Right atrium auricular region (tissue), 2 donors: ENCODE measurements around the gene HEPN1. TPM values are rescaled to one million over a fixed set of nuclear protein-coding genes. Genes with fewer than 3 reads are reported as not detected.

Source experiments
- DNase-seq: peaks from one replicate; pipeline ENCODE4 v3.0.0-alpha.2; 2019; ENCODE audit warnings: low spot score
- H3K27ac ChIP-seq, 2 donors: fragments of 200-600 bp; sonication (generic); 1 replicate in 1 of 2; 2 replicates in 1 of 2; pipeline ENCODE4 v1.5.1; 2016 to 2019
- H3K27me3 ChIP-seq, 2 donors: fragments of 200-600 bp; sonication (generic); one replicate each; pipeline versions ENCODE4 v1.5.1 to v1.6.0; 2017 to 2019
- H3K36me3 ChIP-seq: fragments of 200-600 bp; sonication (generic); one replicate; pipeline ENCODE4 v1.5.1; 2016
- H3K4me1 ChIP-seq, 2 donors: fragments of 200-600 bp; sonication (generic); one replicate each; pipeline versions ENCODE4 v1.5.1 to v1.6.0; 2017 to 2019
- H3K4me3 ChIP-seq, 2 donors: fragments of 200-600 bp; sonication (generic); 1 replicate in 1 of 2; 2 replicates in 1 of 2; pipeline ENCODE4 v1.5.1; 2017 to 2019; ENCODE audit warnings: mild to moderate bottlenecking in 1 of 2, moderate library complexity in 1 of 2
- H3K9me3 ChIP-seq, 2 donors: fragments of 200-600 bp; sonication (generic); one replicate each; pipeline ENCODE4 v1.5.1; 2019
- total RNA-seq, 2 donors: library from RNA; depleted of rRNA; stranded (reverse); fragments of >200 nt; gene quantifications; one replicate each; pipeline ENCODE4 v1.1.0, GENCODE V29; 2016
- TF ChIP-seq, protein P1 (sequence below), 2 donors: fragments of 200-600 bp; sonication (generic); IDR thresholded peaks; one replicate each; pipeline ENCODE4 v1.5.1; 2019; ENCODE audit warnings: antibody characterized with exemption in 2 of 2

The HEPN1 gene
- total RNA-seq: not detected

DNA sequence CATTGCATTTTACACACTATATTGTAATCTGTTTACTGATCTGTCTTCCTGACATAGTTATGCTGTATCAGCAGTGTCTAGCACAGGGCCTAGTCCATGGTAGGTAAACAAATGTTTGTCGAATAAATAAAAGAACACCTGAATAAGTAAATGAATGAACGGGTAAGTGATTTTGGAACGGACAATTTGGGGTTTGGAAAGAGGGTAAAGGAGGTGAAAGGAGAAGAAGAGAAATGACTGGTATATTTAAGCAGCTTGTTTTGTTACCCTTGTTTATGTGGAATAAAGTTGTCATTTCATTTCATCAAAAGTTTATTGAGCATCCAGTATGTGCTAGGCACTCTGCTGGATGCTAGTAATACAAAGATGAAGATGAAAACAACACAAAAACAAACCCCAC, at the start of gene HEPN1:
Gene HEPN1, plus strand, starts transcription at position 301 of the 400 bp plus-strand sequence.
- Histone ChIP-seq H3K4me1 (peaks cover 0 to 9% of the 10 kb centered on the region in 2 donors), H3K9me3 (no peaks in the 10 kb centered on the region), H3K27ac (no peak within 1 kb of the TSS), H3K27me3 (no peaks in the 10 kb centered on the region), H3K4me3 (no peak within 1 kb of the TSS), H3K36me3 (no peaks in the 10 kb centered on the region)
- no peak for DNase-seq
- TF ChIP-seq, protein P1, sequence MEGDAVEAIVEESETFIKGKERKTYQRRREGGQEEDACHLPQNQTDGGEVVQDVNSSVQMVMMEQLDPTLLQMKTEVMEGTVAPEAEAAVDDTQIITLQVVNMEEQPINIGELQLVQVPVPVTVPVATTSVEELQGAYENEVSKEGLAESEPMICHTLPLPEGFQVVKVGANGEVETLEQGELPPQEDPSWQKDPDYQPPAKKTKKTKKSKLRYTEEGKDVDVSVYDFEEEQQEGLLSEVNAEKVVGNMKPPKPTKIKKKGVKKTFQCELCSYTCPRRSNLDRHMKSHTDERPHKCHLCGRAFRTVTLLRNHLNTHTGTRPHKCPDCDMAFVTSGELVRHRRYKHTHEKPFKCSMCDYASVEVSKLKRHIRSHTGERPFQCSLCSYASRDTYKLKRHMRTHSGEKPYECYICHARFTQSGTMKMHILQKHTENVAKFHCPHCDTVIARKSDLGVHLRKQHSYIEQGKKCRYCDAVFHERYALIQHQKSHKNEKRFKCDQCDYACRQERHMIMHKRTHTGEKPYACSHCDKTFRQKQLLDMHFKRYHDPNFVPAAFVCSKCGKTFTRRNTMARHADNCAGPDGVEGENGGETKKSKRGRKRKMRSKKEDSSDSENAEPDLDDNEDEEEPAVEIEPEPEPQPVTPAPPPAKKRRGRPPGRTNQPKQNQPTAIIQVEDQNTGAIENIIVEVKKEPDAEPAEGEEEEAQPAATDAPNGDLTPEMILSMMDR (IDR thresholded peaks at IDR 0.05): no peak

DNA sequence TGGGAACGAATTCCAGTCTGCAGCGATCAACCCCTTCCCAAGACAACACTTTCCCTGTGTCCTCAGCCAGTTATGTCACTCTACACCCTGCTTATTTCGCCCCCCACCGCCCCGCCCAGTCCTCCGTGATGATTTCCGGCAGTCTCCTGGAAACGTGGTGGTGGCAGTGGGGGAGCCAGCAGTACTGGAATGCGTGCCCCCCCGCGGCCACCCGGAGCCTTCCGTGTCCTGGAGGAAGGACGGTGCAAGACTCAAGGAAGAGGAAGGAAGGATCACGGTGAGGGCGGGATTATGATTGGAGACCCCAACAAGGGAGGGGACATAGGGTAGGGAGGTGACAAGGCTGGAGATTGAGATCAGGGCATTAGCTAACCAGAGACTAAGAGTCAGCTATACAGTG, 49.7 kb upstream of the HEPN1 start:
- H3K27me3 ChIP-seq: peaks cover 28 to 51% of the 10 kb centered on the region in 2 donors
- DNase-seq: no peak
- H3K27ac ChIP-seq: no peak overlapping the region
- TF ChIP-seq, protein P1 (IDR thresholded peaks at IDR 0.05): no peak
- no peaks in the 10 kb centered on the region for H3K36me3 ChIP-seq
- H3K4me1 ChIP-seq: peaks cover 0 to 33% of the 10 kb centered on the region in 2 donors
- no peaks in the 10 kb centered on the region for H3K9me3 ChIP-seq
- H3K4me3 ChIP-seq: no peak overlapping the region

DNA sequence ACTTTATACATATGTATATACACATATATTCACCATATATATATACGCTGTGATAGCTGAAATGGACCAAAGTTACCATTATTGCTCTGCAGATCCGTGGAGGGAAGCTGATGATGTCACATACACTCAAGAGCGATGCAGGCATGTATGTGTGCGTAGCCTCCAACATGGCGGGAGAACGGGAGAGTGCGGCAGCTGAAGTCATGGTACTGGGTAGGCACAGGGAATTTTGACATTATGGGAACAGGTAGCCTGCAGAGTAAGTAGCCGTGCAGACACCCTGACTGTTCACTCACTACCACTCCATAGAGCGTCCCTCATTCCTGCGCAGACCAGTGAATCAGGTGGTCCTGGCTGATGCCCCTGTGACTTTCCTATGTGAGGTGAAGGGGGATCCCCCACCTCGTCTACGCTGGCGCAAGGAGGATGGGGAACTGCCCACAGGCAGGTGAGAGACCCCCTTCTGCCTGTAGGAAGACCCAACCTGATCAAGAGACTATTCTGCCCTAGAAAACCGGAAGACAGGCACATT, 49.1 kb upstream of the HEPN1 start:
- Histone ChIP-seq H3K4me3 (no peak overlapping the region), H3K27ac (no peak overlapping the region), H3K4me1 (peaks cover 0 to 30% of the 10 kb centered on the region in 2 donors), H3K9me3 (no peaks in the 10 kb centered on the region), H3K36me3 (no peaks in the 10 kb centered on the region), H3K27me3 (peaks cover 28 to 45% of the 10 kb centered on the region in 2 donors)
- DNase-seq: no peak
- TF ChIP-seq, protein P1 (IDR thresholded peaks at IDR 0.05): no peak

DNA sequence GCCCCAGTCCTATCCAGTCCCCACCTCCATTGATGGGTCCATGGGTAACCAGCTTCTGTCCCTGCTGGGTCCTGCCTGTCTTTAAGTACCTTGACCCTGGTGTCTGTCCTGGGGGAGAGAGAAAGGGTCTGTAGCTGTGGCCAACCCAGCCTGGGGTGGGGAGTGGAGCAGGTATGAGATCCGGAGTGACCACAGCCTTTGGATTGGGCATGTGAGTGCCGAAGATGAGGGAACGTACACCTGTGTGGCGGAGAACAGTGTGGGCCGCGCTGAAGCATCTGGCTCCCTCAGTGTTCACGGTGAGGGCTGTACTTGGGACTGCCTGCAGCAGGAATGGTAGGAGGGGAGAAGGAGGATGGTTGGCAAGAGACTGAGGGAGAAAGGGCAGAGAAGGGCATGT, 48.6 kb upstream of the HEPN1 start:
- no peak overlapping the region for H3K4me3 ChIP-seq
- no peaks in the 10 kb centered on the region for H3K9me3 ChIP-seq
- TF ChIP-seq, protein P1 (IDR thresholded peaks at IDR 0.05): no peak
- no peak for DNase-seq
- H3K36me3 ChIP-seq: no peaks in the 10 kb centered on the region
- H3K27ac ChIP-seq: no peak overlapping the region
- H3K4me1 ChIP-seq: peaks cover 0 to 24% of the 10 kb centered on the region in 2 donors
- H3K27me3 ChIP-seq: peaks cover 24 to 40% of the 10 kb centered on the region in 2 donors

DNA sequence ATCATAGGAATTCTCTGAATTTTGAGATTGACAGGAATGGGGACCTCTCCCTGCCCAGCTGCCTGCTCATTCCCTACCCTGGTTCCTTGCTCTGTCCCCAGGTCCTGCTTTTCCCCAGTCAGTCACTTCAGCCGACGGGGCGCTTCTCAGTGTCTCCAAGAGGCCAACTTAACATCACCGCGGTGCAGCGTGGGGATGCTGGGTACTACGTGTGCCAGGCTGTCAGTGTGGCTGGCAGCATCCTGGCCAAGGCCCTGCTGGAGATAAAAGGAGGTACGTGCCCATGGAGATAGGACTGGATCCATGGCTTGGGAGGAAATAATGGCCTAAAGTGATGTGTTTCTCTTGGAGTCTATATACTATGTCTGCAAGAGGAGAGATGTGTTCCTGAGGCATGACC, 46.8 kb upstream of the HEPN1 start:
- Histone ChIP-seq H3K9me3 (no peaks in the 10 kb centered on the region), H3K4me3 (no peak overlapping the region), H3K27me3 (peaks cover 10 to 25% of the 10 kb centered on the region in 2 donors), H3K36me3 (no peaks in the 10 kb centered on the region), H3K27ac (no peak overlapping the region), H3K4me1 (peaks cover 0 to 17% of the 10 kb centered on the region in 2 donors)
- TF ChIP-seq, protein P1 (IDR thresholded peaks at IDR 0.05): no peak
- no peak for DNase-seq

DNA sequence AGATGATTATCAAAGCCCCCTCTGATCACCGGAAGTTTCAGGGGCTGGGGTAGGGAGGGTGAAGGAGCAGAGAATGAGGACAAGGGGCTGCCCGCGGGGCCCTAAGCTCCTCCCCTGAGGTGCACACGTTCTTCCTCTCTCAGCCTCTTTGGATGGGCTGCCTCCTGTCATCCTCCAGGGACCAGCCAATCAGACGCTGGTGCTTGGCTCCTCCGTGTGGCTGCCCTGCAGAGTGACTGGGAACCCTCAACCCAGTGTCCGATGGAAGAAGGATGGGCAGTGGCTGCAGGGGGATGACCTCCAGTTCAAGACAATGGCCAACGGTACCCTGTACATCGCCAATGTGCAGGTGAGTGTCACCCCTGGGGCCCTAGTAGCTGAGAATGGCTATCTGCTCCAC, 46.3 kb upstream of the HEPN1 start:
- no peak for DNase-seq
- TF ChIP-seq, protein P1 (IDR thresholded peaks at IDR 0.05): no peak
- Histone ChIP-seq H3K4me1 (peaks cover 0 to 21% of the 10 kb centered on the region in 2 donors), H3K27me3 (peaks cover 10 to 23% of the 10 kb centered on the region in 2 donors), H3K36me3 (no peaks in the 10 kb centered on the region), H3K27ac (no peak overlapping the region), H3K9me3 (no peaks in the 10 kb centered on the region), H3K4me3 (no peak overlapping the region)
